GM19240 (cell line): ENCODE data around the gene TOR2A.
A peak's percentile ranks its signal among the peaks of the same experiment; 100 is the strongest.

Experiments
- DNase-seq: peaks from one replicate; pipeline ENCODE4 v3.0.0; 2011; ENCODE audit warnings: low spot score; ENCODE audit not compliant: insufficient read length

The TOR2A gene

GRCh38 chr9:127720865-127721227 is 14.2 kb downstream of the TOR2A start:
- no peak for DNase-seq

- no peak for DNase-seq
Observed at GRCh38 chr9:127720031-127720864, 14.8 kb downstream of the TOR2A start.

- no peak for DNase-seq
Observed at GRCh38 chr9:127717766-127718165, 17.3 kb downstream of the TOR2A start.

GRCh38 chr9:127716412-127716811 is 18.7 kb downstream of the TOR2A start:
- DNase-seq = no peak

GRCh38 chr9:127715470-127716337 is 19.4 kb downstream of the TOR2A start, which contains the start of the genes PTRH1 and TTC16:
TSS of gene PTRH1 (minus strand) at chr9:127715663. CDS start at chr9:127715639, 24 bp downstream.
TSS of gene TTC16 (plus strand) at chr9:127716079. CDS start at chr9:127716146, 67 bp downstream.
- peak; percentile 99 for DNase-seq

- DNase-seq = no peak
Observed at GRCh38 chr9:127714951-127715469, 20.1 kb downstream of the TOR2A start.

GRCh38 chr9:127714020-127714750 is 20.9 kb downstream of the TOR2A start:
- DNase-seq = no peak

GRCh38 chr9:127712867-127713266 is 22.2 kb downstream of the TOR2A start:
- no peak for DNase-seq

GRCh38 chr9:127712371-127712770 is 22.7 kb downstream of the TOR2A start:
- no peak for DNase-seq

- no peak for DNase-seq
Observed at GRCh38 chr9:127711831-127712274, 23.2 kb downstream of the TOR2A start.

GRCh38 chr9:127711226-127711701 is 23.8 kb downstream of the TOR2A start:
- no peak for DNase-seq

GRCh38 chr9:127710204-127710783 is 24.8 kb downstream of the TOR2A start:
- no peak for DNase-seq

- no peak for DNase-seq
Observed at GRCh38 chr9:127708952-127709587, 26.0 kb downstream of the TOR2A start.

- no peak for DNase-seq
Observed at GRCh38 chr9:127707766-127708165, 27.3 kb downstream of the TOR2A start.

- DNase-seq = no peak
Observed at GRCh38 chr9:127706836-127707241, 28.3 kb downstream of the TOR2A start, which contains the start of gene CFAP157. TSS of gene CFAP157 (plus strand) at chr9:127706988. CDS start at chr9:127707032, 44 bp downstream.

- DNase-seq = no peak
Observed at GRCh38 chr9:127705577-127706379, 29.3 kb downstream of the TOR2A start.

GRCh38 chr9:127703289-127703946 is 31.7 kb downstream of the TOR2A start:
- no peak for DNase-seq

GRCh38 chr9:127700594-127701255 is 34.4 kb downstream of the TOR2A start:
- no peak for DNase-seq
